HG03159 (cell line): Measurements from ENCODE around the gene SLC27A6.
"Not testable (repeated sequence)": the region's sequence is repeated elsewhere in the genome, so short reads cannot be mapped to it uniquely, and the experiment has no call there.

Experiments used
- ATAC-seq: cut with Tn5 transposase; IDR thresholded peaks from one replicate; pipeline ENCODE4 v1.9.1; 2021; ENCODE audit warnings: mild to moderate bottlenecking, moderate library complexity; ENCODE audit not compliant: unreplicated experiment

Gene SLC27A6

DNA sequence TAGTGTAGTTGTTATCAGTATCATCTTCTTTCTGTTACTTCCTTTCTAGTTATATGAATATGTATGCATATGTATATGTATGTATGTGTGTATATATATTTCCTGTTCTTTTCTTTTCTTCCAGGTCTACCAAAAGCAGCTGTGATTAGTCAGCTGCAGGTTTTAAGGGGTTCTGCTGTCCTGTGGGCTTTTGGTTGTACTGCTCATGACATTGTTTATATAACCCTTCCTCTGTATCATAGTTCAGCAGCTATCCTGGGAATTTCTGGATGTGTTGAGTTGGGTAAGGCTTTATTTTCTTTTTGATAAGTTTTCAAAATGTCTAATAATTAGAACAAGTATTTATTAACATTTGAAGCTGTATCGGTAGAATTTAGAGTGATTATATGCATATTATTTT lies 23.2 kb downstream of the SLC27A6 start:
- no peak for ATAC-seq

DNA sequence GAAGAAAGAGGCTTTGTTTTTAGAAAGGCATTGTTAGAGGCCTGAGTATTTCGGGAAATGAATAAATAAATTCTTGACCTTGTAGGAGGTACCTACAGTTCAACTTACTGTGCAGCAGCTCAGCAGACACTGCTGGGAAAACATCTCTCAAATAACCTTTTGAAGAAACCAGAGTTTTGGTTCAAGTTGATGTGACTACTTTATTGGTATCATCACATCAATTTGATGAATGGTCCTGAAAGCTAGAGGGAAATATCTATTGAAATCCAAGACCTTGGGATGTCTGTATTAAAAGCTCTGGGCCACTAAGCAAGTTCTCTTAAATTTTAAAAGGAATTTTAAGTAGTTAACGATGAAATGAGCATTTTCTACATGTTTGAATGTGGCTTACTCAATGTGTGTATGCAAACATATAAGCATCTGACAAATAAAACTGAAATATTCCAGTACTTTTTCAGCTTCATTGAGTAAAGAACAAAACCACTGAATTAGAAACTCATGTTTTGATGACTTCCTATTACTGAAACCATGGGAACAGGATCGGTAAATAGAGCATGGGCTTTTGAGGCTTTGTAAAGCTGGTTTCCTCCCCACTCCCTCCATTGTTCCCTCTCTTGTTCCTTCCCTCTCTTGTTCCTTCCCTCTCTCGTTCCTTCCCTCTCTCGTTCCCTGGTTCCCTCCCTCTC lies 36.7 kb downstream of the SLC27A6 start:
- ATAC-seq: no peak

DNA sequence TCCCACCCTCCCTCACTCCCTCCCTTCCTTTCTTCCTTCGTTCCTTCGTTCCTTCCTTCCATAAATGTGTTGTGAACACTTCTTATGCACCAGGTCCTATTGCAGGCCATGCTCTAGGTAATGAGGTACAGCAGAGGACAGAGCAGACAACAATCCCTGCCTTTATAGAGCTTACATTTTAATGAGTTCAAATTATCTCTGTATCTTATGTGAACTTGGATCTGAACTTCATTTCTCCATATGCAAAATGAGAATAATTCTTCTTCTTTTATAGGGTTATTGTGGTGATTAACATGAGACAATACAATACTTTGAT lies 37.2 kb downstream of the SLC27A6 start:
- ATAC-seq: no peak

DNA sequence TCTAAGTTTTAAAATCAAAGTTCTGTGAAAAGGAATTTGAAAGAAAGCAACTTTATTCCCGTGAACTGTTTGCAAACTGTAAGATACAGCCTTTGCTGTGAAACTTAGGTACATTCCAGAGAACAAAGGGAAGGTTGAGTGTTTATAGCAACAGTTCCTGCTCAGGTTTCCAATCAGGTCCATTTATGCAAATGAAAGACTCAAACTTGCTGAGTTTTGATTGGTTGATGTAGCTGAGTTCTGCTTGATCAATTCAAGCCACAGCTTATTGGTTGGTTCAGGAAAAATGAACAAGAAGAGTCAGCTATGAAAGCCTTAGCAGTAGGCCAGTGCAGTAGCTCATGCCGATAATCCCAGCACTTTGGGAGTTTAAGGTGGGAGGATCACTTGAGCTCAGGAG lies 37.9 kb downstream of the SLC27A6 start:
- ATAC-seq: no peak

DNA sequence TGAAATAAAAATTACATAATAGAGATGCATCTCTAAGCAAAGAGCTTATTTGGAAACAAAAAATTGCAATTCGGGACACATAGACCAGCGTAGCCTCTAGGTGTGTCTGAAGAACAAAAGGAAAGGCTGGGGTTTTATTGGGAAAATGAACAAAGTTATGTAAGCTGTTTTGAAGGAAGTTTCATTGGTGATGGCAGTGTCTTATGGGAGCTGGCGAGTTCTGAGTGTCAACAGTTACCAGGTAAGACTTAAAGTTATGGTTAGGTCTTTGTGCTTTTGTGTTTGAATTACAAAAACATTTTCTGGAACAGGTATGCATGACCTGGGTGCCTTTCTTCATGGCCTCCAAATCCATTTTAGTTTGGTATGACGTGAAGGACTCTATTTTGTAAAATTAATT lies 48.9 kb downstream of the SLC27A6 start:
- no peak for ATAC-seq

DNA sequence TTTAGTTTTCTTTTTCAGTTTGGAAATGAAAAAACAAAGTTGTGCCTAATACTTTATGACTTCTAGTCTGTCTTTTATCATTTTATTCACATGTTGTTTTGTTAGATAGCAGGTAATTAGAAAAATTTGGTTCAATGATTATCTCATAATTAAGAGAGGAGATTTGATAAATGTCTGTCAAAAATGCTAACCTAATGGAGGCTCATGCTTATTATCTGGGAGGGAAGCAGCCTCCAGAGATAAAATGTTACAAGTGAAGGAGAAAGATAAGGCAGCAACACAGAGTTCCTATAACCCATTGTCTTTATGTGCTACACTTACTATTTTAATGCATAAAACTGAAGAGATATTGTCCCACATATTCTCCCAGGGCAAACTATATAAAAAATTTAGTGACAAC lies 53.5 kb downstream of the SLC27A6 start:
- ATAC-seq: no peak

DNA sequence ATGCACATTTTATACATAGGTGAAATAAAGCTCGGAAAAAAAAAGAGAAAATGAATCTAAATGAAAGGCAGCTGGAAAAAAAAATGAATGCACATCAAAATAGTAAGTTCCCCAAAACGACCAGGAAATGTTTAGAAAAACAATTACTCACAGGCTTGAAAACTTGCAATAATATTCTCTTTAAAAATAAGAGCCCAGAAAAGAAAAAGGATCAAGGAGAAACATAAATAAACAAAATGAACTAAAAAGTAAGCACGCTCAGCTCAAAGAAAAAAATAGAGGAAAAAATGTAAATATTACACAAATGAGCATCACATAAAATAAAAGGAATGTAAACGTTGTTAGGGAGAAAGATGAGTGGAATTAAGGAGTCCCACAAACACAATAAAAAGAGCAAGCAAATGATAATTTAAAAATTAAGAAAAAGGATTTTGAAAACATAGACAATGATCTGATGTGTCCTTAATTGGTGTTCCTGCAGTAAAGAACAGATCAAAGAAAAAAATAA lies 54.2 kb downstream of the SLC27A6 start:
- ATAC-seq: no peak

DNA sequence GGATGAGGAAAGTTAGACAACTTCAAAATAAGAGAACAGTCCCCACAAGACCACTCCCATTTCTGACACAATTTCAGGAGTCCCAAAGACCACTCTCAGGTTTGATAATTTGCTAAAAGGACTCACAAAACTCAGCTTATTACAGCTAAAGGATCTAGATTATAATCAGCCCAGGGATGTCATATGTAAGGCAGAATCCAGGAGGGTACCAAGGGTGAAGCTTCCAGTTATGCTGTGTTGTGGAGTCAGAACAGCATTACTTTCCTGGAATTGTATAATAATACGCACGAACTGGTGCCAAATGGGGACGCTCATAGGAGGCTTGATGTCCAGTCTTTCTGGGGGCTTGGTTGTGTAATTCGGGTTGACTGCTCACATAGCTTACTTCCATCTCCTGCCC lies 55.4 kb downstream of the SLC27A6 start:
- no peak for ATAC-seq

DNA sequence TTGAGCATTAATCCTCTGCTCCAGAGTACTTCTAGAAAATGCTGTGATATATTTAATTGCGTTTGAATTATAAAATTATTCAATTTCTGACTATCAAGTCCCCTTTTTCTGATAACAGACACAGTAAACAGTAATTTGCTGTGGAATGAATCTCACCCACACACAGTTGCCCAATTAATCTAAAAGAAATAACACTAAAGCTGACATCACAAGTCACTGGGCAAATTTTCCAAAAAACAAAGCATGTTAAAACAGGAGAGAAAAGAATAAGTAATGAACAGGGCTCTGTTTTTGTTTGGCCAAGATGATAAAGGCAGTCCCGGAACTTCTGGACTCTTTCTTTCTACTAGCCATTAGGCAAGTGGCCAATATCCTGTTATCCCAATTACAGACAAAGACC lies 56.5 kb downstream of the SLC27A6 start:
- no peak for ATAC-seq

DNA sequence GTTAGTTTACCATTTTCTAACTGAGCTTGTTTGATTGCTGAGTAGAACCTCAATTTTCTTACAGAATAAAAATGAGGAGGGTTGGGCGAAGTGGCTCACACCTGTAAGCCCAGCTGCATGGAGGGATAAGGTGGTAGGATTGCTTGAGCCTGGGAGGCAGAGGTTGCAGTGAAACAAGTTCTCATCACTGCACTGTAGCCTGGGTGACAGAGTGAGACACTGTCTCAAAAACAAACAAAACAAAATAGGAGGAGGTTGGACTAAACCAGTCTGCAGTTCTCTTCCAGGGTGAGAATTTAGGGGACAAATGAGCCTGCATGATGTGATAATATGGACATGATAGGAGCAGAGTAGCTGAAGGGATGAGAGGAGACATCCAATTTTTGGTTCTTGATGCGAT lies 57.3 kb downstream of the SLC27A6 start:
- no peak for ATAC-seq

DNA sequence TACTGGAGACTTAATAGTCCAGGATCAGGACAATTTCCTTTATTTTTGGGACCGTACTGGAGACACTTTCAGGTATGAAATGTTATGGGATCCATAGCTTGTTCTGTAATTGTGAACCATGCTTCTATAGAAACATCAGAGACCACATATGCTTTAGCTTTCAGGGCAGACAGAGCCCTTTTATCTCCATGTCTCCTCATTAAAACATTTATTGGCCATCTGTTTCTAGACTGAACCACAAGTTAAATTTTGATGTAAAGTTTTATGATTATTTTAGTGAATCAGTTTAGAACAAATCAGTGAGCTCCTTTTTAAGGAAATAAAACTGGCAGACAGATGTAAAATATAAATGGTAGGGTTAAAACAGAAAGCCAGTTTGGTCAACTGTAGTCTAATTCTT lies 62.0 kb downstream of the SLC27A6 start:
- no peak for ATAC-seq

DNA sequence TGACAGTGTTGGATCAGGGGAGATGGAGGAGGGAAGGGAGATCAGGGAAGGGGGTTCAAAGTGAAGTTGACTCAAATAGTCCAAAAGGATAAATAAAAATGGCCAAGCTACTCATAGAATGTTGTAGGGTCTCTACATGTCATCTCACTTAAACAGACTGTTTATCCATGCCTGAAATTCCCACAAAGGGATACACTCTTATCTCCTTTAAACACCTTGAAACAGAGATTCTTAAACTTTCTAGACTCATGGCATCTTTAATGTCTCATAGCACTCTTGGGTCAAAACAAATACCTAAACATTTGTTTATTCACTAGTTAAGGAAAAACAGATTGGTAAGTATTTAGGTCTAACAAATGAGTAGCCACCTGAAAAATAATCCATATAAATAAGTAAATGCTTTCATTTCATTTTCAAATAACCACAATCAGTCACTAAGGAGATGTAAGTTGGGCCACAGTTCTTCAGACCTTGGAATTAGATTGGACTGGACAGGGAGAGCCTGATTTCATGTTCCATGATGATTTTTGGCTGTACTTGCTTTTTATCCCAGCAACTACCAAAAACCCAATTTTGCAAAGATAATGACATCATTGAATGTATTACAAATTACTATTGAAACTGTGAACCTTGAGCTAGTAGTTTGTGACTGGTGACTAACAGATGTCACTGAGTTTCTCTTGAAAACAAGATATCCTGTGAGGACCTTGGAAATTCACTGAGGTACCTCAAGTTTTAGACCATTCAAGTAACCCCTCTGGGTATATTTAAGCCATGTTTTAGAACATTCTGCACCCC lies 66.8 kb downstream of the SLC27A6 start:
- no peak for ATAC-seq

DNA sequence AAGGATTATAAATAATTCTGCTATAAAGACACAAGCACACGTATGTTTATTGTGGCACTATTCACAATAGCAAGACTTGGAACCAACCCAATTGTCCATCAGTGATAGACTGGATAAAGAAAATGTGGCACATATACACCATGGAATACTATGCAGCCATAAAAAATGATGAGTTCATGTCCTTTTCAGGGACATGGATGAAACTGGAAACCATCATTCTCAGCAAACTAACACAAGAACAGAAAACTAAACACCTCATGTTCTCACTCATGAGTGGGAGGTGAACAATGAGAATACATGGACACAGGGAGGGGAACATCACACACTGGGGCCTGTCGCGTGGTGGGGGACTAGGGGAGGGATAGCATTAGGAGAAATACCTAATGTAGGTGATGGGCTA lies 71.0 kb downstream of the SLC27A6 start:
- ATAC-seq: not testable (repeated sequence)

DNA sequence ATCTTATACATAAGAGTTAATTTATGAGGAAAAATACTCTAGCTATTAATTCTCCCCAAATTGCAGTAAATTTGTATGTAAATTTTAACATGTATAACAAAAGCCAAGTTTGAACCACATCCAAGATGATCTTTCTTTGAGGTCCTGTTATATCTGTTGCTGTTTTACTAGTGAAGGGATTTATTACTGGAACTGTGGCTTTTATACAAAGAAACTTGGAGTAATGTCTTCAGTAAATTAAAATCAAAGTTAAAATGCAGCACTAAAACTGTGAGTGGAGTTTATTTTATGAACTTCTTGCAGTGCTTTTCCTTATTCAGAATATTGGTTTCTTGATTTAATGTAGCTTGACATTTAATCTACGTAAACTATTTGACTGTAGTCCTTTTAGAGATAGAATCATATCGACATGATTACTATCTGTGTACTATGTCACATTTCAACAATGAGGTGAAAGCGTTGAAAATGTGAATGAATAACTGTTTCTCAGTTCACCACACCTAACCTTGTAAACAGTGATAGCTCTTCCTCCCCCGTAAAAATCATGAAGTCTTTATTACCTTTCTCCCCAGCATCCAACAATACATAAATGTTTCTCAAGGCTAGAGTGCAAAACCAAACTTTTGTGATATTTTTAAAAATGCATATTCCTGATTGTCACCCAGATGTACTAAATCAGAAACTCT lies 76.1 kb downstream of the SLC27A6 start:
- ATAC-seq: no peak

DNA sequence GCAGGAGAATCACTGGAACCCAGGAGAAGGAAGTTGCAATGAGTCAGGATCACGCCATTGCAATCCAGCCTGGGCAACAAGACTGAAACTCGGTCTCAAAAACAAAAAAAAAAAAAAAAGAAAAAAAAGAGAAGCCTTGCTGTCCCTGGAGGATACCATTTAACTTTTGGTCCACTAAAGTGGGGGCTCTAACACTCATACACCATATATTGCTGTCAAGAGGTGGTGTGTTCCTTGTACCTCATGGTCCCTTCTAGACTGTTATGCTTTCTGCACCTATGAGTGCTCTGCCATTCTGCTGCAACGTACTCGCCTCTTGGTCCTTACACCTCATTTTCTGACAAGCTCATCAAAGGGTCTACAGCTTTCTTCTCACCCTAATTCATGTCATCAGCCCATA lies 77.0 kb downstream of the SLC27A6 start:
- ATAC-seq: no peak

DNA sequence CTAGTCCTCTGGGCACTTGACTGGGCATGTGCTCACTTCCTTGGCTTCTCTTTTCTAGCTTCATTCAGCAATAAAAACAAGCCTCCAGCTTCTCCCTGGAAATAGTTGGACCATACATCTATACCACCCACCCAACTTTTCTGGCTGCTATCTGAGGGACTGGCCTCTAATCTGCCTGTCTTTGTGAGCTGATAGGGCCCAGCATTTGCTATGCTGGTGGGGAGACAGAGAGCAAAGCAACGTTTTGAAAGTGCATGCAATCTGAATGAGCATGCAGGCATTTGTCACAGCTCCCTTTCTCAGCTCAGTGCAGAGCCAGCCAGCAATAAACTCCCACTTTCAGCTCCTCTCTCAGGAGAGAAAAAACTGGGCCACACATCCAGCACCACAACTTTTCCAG lies 78.6 kb downstream of the SLC27A6 start:
- ATAC-seq: no peak

DNA sequence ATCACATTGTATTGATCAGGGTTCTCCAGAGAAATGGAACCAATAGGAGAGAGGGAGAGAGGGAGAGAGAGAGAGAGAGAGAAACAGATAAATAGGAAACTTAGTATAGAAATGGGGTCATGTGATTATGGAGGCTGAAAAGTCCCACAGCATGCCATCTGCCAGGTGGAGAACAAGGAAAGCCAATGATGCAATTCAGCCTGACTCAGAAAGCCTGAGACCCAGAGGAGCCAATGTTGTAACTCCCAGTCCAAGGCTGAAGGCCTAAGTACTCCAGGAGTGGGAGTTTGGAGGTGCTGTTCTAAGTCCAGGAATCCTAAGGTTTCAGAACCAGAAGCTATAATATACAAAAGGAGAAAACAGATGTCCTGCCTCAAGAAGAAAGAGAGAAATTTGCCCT lies 80.9 kb downstream of the SLC27A6 start:
- no peak for ATAC-seq

DNA sequence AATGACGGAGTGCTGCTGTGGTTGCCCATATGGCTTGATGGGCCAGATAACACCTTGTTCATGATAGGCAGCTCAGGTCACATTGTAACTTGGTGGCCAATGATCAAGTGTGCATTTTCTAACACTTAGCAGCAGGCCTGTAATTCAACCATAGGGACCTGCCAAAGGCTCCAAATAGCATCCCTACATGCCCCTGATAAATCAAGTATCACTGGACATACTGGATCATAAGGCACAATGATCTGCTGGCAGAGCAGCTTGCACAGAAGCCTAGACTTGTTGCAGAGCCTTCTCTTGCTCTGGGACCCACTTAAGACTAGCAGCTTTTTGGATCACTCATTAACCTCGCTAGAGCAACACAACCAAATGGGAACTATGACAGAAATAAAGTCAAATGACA lies 83.2 kb downstream of the SLC27A6 start:
- no peak for ATAC-seq

DNA sequence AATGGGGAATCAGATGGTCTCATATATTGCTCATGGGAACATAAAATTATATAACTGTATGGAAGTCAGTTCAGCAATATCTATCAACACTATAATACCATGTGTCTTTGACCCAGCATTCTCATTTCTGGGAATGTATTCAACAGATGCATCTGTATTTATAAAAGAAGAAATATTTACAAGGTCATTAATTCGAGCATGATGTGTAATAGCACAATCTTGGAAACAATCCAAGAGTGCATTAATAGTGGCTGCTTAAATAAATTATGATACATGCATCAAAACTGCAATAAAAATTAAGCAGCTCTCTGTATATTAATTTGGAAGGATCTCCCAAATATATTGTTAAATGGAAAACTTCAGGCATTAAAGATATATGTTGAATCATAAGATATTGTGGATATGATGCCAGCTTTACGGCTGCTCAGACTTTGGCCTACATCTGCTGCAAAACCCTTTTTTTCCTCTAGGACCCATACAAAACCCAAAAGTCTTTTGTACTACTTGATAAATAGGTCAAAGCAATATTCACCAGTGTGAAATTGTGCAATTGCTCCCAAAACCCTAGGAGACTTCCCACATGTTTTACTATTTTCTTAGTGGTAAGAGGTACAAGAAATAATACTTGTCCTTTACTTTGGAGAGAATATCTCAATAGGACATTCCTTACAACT lies 84.0 kb downstream of the SLC27A6 start:
- no peak for ATAC-seq

DNA sequence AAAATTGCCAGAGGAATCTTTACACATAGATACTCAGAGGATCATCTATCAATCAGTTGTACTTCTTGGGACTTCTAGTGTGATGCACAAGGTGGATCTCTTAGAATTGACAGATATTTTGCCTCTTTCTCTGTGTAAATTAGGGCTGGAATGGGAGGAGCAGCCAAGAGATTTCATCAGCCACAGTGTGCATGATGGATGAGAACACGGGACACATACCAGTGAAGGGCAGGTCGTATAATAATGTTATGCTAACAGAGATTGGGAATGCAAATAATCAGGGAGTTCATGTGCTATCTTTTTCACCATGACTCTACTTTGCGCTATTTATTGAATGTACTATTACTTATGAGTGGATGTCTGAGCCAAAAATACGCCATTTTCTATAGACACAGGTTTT lies 86.0 kb downstream of the SLC27A6 start:
- ATAC-seq: no peak

DNA sequence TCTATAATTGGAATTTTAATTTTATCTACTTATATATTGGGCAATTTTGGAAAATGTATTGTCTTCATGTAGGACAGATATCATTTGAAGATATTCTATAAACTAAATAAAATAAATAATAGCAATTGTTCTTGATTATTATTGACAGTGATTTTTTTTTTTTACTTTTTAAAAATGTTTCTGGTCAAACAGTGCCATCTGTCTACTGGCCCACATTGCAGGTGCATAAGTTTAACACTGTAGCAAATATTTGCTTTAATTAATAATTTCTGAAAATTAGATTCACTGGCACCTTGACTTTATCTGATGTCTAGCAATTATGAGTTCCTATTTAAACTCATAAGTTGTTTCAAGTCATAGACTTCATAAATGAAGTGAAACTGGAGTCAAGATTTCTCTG lies 88.2 kb downstream of the SLC27A6 start:
- no peak for ATAC-seq

DNA sequence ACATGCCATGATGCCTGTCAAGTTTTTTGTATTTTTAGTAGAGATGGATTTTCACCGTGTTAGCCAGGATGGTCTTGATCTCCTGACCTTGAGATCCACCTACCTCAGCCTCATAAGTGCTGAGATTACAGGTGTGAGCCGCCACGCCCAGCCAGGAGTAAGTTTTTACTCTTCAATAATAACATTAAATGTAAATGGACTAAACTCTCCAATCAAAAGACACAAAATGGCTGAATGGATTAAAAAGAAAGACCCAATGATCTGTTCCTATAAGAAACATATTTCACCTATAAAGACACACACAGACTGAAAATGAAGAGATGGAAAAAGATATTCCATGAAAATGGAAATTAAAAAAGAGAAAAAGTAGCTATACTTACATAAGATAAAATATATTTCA lies 92.0 kb downstream of the SLC27A6 start:
- ATAC-seq: no peak
